Esophagus mucosa (tissue), 1 donor: ENCODE data around the gene ACKR1. TPM values are rescaled to one million over a fixed set of nuclear protein-coding genes. Genes with fewer than 3 reads are reported as not detected.

Experiments used
- ATAC-seq: fragments of 200-7000 bp; cut with Tn5 transposase; one replicate; pipeline ENCODE4 v1.9.1; 2020
- total RNA-seq: library from RNA; stranded (reverse); gene quantifications from one replicate; pipeline ENCODE4 v1.2.4, GENCODE V29; 2023
- donor health status: DM: yes; HTN: yes; CAD: no.

ACKR1 gene
- total RNA-seq, 1 donor from 2014 or later, result 17.6 TPM

GRCh38 chr1:159187647-159188374 is 16.9 kb upstream of the ACKR1 start:
- ATAC-seq, result no peak

DNA sequence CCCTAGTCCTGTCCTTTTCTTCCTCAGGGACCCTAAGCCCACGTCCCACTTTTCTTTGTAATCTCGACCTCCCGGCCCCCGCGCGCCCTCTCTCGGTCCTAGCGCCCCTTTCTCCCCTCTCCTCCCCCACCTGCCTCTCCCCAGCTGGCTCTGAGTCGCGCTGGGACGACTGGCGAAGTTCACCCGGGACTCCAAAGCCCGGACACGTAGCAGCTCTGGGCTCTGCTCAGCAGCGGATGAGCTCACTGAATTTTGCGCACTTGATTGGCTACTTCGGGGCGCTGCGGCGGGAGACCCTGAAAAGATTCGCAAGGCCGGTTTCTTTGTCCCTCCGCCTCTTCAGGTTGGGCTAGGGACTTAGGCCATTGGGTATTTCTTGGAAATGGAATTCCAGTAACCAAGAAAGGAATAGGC is 16.3 kb upstream of the ACKR1 start:
- peak; percentile 35 for ATAC-seq

DNA sequence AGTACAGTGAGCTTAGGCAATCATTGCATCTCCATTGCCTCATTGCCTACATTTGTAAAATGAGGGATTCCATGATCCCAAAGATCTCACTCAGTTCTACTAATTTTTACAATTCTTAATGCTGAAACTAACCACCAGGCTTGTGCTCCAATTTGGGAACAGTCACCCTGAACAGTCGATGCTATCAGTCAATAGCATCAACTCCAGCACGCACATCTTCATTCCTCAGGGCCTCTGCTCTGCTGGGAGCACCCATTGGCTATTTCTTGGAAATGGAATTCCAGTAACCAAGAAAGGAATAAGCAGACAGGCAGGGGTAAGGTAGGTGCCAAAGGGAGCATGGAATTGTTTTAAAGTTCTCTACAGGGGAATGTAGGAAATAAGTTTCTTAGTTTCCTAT is 14.2 kb upstream of the ACKR1 start:
- no peak for ATAC-seq

GRCh38 chr1:159196543-159196942 is 8.1 kb upstream of the ACKR1 start:
- no peak for ATAC-seq

DNA sequence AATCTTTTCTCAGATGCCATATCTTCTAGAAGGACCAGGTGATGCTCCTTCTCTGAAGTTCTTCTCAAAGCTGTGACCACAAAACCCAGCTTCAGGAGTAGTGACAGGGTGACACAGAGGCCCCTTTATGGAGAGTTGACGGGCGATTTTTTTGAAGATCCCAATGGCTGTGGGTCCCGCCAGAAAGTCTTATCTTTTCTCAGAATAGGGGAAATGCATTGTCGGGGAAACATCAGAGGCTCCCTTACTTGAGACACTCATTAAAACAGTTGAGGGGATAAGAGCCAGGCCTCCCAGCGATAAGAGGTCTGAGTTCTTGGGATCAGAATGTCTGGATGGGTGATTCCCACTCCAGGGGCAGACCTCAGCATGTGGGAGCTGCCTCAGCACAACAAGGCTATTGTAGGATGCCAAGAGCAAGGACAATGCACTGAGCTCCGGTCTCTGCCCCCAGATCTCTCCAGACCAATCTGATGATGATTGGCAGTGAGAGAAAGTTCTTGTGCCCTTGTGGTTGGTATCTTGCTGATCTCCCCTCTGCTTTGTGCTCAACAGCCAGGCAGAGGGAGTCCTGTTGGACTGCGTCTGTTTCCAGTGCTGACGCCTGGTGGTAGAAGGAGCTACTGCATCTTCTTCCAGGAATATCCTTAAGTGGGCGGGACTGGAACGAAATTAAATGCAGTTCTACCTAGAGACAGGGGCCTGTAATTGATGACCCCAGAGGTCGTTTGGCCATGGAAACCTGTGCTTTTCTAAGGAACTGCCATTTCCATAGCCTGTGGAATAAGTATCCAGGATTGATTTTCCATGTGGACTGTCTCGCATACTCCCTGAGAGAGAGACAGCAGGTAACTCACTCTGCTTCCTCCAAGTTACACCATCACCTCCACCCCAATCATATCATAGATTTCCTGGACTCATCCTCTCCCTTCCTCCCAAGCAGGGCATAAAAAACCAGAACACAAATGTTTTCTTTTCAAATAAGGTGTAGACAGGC is 6.8 kb upstream of the ACKR1 start:
- peak; percentile 78 for ATAC-seq

- no peak for ATAC-seq
Observed at GRCh38 chr1:159199901-159200300, 4.8 kb upstream of the ACKR1 start.

DNA sequence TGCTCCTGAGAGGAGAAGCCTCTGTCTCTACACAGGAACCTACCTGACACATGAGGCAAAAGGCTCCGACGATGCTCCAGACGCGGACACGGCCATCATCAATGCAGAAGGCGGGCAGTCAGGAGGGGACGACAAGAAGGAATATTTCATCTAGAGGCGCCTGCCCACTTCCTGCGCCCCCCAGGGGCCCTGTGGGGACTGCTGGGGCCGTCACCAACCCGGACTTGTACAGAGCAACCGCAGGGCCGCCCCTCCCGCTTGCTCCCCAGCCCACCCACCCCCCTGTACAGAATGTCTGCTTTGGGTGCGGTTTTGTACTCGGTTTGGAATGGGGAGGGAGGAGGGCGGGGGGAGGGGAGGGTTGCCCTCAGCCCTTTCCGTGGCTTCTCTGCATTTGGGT is 3.9 kb upstream of the ACKR1 start:
- ATAC-seq, result no peak

DNA sequence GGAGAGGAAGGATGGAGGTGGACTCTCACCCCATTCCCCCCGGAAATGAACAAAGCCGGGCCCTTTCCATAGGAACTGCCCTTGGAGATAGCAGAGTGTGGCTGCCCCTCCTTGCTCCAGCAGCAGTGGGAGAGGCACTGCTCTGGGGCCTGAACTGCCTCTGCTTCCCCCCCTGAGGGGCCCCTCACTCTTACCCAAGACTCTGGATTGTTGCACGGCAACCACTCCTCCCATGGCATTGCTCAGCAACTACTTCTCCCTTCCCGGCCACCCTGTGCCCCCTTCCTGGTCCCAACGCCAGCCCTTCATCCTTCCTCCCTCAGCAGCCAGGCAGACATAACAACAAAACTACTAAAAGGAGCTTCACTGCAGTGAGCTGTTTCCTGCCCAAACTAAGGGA is 3.0 kb upstream of the ACKR1 start:
- ATAC-seq, result no peak

DNA sequence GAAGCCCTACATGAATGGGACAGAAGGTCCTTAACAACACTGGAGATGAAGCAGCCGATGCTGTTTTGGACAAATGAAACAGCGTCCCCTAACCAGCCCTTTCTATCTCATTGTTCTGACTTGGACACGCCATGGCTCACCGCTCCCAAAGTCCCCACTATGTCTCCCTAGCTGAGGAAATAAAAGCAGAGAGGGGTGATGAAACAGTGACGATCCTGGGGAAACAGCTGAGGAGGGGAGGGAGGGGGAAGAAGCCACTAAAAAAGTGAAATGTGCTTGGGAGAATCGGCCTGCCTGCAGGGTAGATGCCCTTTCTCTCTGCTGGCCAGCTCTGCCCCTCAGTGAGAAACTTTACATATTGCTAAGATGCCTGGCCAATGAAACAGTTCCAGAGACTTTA is 1.1 kb upstream of the ACKR1 start:
- ATAC-seq, result no peak

- no peak for ATAC-seq
Observed at GRCh38 chr1:159205225-159205624, 550 bp downstream of the ACKR1 start.

DNA sequence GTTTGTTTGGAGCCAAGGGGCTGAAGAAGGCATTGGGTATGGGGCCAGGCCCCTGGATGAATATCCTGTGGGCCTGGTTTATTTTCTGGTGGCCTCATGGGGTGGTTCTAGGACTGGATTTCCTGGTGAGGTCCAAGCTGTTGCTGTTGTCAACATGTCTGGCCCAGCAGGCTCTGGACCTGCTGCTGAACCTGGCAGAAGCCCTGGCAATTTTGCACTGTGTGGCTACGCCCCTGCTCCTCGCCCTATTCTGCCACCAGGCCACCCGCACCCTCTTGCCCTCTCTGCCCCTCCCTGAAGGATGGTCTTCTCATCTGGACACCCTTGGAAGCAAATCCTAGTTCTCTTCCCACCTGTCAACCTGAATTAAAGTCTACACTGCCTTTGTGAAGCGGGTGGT is 1.4 kb downstream of the ACKR1 start:
- no peak for ATAC-seq

- no peak for ATAC-seq
Observed at GRCh38 chr1:159207080-159207479, 2.4 kb downstream of the ACKR1 start.

DNA sequence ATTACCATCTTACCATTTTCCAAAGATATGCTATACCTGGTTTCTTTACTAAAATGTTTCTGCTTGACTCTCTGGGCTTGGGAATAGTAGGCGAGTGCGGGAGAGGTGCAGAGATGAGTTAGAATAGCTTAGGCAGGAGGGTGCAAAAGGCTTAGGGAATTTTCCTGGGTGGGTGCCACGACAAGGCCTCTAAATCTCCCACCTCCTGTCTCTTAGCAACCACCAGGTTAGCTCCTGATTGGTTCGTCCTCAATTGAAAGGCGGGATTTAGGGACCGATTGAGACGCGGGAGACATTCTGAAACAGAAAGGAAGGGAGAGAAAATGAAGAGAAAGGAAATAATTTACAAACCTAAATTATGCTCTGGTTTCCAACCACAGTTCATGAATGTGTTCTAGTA is 3.1 kb downstream of the ACKR1 start:
- no peak for ATAC-seq

GRCh38 chr1:159208175-159208825 is 3.6 kb downstream of the ACKR1 start:
- no peak for ATAC-seq

DNA sequence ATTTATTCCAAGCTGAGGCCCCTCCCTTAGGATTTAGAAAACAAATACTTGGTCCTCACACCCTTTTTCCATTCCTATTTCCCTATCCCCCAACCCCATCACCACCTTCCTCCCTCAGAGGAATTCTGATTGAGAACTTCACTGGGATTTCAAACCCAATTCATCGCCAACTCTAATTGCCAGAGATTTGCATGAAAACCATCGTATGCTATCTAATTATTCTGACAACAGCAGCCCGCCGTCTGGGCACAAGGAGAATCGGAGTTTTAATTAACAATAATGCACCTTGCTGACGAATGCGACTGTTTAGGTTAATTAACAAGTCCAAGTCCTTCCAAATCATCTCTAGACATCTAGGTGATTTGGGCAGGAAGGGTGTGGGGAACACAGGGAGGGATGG is 4.4 kb downstream of the ACKR1 start:
- no peak for ATAC-seq

DNA sequence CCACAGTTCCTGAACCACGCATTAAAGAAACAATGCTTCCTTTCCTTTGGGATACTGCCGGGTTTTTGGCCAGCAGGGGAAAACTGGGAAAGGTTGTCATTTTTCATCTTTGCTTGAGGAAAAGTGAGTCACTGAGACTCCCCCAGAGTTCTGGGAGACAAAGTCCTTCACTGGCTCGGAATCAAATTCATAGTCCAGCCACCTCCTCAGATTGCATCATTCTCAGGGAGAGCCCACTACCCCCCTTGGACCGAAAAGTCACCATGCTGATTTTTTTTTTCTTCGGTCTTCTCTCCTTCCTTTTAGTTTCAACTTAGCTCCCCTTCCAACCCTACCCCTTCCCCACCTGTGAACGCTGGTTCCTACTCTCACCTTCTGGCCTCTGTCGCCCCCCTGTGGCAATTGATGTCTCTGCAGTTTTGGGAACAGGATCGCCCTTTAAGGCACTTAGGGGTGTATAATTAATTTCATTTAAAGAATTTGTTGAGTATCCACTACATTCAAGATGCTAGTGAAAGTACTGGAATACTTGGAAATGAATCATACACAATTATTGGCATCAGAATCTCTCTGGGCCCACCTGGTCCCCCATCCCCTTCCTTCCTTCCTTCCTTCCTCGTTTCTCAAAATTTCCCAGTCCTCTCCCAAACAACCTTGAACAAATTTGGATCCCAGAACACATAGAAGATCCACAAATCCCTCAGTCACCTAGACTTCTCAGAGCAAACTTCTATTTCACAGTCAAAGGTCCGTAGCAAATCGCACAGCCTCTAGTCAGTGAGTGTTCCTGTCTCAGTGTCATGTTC is 6.9 kb downstream of the ACKR1 start:
- peak; percentile 52 for ATAC-seq

- ATAC-seq, result no peak
Observed at GRCh38 chr1:159212596-159212995, 7.9 kb downstream of the ACKR1 start.

DNA sequence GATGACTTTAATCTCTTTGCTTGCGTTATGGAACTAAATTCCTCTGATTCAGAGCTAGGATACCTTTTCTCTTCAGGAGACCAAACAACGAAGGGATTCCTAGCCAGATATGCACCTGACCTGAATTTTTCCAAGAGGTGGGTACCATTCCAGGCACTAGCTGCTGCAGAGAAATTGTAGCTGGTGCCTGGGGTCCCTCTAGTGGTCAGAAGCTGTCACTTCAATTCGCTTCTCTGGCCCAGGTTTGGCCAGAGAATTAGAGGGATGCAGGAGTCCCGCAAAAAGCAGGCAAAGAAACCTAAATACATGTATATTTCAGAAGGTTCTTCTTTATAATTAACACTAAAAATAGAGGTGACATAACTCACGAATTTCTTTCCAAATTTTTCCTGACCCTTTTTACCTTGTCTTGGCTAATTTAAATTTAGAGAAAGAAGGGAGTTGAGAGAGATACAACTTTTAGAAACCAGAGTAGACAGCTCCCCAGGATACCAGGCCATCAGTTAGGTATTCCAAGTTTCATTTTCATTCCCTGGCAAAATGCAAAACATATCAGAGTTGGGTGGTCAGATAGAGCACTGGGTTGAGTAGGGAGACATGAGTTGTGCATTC is 9.6 kb downstream of the ACKR1 start:
- peak; percentile 65 for ATAC-seq

DNA sequence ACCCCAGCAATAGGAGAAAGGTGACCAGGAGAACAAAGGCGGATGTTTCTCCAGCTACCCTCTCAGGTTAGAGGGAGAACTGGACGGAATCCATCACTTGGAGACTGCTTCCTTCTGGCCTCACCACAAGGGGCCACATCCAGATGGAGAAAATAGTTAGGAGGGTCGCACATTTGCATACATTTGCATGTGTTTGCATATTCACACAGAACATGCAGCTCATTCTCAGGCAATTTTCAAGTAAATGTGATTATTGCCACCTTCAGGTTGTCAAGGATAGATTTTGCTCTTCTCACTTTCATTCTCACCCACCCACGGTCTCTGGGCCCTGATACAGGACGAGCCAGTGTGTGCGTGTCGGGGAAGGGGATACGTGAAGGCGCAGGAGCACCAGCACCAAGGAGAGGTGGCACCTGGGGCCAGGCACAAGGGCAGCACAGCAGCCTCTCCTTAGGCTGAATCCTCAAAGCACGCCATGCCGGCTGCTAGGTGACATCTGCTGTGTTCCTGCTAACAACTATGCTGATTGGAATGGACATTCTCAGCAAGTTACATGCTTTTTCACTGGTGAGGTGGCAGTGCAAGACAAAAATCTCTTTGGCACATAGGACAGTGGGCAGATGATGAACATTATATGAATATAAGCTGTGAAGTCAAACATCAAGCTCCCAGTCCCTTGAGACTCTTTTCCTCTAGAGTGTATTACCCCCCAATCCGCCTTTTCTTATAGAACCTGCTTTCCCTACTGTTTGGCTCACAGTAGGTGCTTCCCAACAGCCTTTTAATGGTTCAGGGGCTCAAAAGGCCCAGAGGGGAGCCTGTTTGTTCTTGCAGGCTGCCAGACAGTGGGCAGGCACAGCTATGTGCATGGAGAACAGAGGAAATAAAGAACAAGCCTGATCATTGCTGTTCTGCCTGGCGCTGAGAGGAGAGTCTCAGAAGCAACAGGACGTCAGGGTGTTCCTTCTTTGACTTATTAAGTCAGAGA is 14.3 kb downstream of the ACKR1 start:
- no peak for ATAC-seq

DNA sequence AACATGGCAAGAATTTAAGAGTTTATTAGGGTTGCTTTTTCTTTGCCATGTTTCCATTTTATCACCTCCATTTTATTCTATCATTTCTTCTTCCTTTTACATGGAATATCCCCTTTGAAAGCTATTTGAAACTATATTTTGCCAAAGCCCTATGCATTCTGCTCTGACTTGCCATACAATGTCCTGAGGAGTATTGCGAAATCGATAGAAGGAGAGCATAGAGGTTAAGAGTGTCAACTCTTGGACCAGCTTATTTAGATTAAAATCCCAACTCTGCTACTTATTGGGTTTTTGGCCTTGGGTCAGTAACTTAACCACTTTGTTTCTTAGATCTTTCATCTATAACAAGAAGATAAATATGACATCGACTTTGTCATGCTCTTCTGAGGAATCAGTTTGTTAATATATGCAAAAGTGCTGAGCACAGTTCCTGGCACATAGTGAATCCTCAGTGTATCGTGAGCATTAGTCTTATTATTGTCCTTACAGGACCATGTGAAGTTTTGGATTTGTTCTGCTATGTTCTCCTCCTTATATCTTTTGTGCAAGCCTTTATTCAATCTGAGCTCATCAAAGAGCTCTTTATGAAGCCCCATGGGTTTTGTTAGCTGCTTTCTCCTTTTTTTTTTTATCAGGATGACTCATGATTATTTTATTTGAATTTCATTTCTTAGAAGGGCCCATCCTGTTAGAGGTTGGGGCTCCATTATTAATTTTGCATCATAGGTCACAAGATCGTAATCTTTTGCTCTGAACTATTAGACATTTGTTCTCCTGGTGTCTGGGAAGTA is 17.6 kb downstream of the ACKR1 start:
- ATAC-seq, result no peak
